Neural cell (in vitro differentiated cells): ENCODE results near the gene FLOT2.

ENCODE experiments used
- CTCF ChIP-seq: fragments of 450-650 bp; IDR thresholded peaks from 2 replicates; pipeline ENCODE4 v1.5.1; 2014; ENCODE audit warnings: antibody characterized with exemption, mild to moderate bottlenecking, moderate library complexity; ENCODE audit not compliant: poor library complexity, severe bottlenecking
- EP300 ChIP-seq: fragments of 450-650 bp; conservative IDR thresholded peaks from 2 replicates; pipeline ENCODE4 v1.6.1; 2014; ENCODE audit warnings: antibody characterized with exemption, mild to moderate bottlenecking, moderate library complexity; ENCODE audit not compliant: poor library complexity, severe bottlenecking
- EZH2 ChIP-seq: fragments of 200-600, 300-800 bp; shearing (Covaris generic), sonication (generic); IDR thresholded peaks from 2 replicates; pipeline ENCODE4 v1.6.1; 2014; ENCODE audit warnings: antibody characterized with exemption, low read length, borderline replicate concordance, mild to moderate bottlenecking; ENCODE audit not compliant: insufficient read depth, poor library complexity, severe bottlenecking
- MXI1 ChIP-seq: fragments of 450-650 bp; conservative IDR thresholded peaks from 2 replicates; pipeline ENCODE4 v1.6.1; 2014; ENCODE audit warnings: antibody characterized with exemption, mild to moderate bottlenecking; ENCODE audit not compliant: poor library complexity, severe bottlenecking
- POLR2AphosphoS5 ChIP-seq: IDR thresholded peaks from 2 replicates; pipeline ENCODE4 v1.6.1; 2012
- RAD21 ChIP-seq: fragments of 450-650 bp; conservative IDR thresholded peaks from 2 replicates; pipeline ENCODE4 v1.6.1; 2014; ENCODE audit warnings: antibody characterized with exemption, mild to moderate bottlenecking, moderate library complexity
- REST ChIP-seq: IDR thresholded peaks from 2 replicates; pipeline ENCODE4 v1.6.1; 2012; ENCODE audit warnings: borderline replicate concordance
- SMC3 ChIP-seq: fragments of 450-650 bp; conservative IDR thresholded peaks from 2 replicates; pipeline ENCODE4 v1.6.1; 2014; ENCODE audit warnings: antibody characterized with exemption, mild to moderate bottlenecking, moderate library complexity; ENCODE audit not compliant: poor library complexity
- TAF1 ChIP-seq: IDR thresholded peaks from 2 replicates; pipeline ENCODE4 v1.6.1; 2012; ENCODE audit warnings: low read depth

GRCh38 chr17:28926366-28926765 lies 28.8 kb upstream of the FLOT2 start:
- no peak for TF ChIP-seq TAF1
- no peak for TF ChIP-seq CTCF
- TF ChIP-seq RAD21, result no peak
- no peak for TF ChIP-seq POLR2AphosphoS5
- TF ChIP-seq REST, result no peak
- no peak for TF ChIP-seq EP300
- no peak for TF ChIP-seq EZH2
- no peak for TF ChIP-seq SMC3
- TF ChIP-seq MXI1, result no peak
